PC-3 (cell line): ENCODE results near the gene PIGC. TPM values are rescaled to one million over a fixed set of nuclear protein-coding genes. Genes with fewer than 3 reads are reported as not detected.
A peak's percentile ranks its signal among the peaks of the same experiment; 100 is the strongest.

Experiments used
- ATAC-seq: fragments of 200-7000 bp; cut with Tn5 transposase; 2 replicates; pipeline ENCODE4 v1.9.1; 2020; ENCODE audit warnings: mild to moderate bottlenecking, moderate library complexity
- BruUV-seq: library from RNA; stranded (reverse); fragments of 400-500 nt; replicated peaks from 2 replicates; lab custom pipeline; 2021; lab: Mats Ljungman, UMichigan
- CTCF ChIA-PET: fragments of 300-600 bp; sonication (Branson Sonifier 250); formaldehyde crosslinking; loops from one replicate; lab custom pipeline; 2022; ENCODE audit warnings: antibody characterized with exemption; lab: Charles Lee
- POLR2A ChIA-PET: fragments of 300-600 bp; sonication (Branson Sonifier 250); formaldehyde crosslinking; loops from one replicate; lab custom pipeline; 2022; ENCODE audit warnings: antibody characterized with exemption; ENCODE audit not compliant: unreplicated experiment; lab: Charles Lee
- DNase-seq: peaks from one replicate; pipeline ENCODE4 v3.0.0-alpha.2; 2015
- H2AFZ ChIP-seq: fragments of 300-600 bp; sonication (generic); 2 replicates; pipeline ENCODE4 v1.6.0; 2016; ENCODE audit warnings: antibody characterized with exemption, low read length
- H3F3A ChIP-seq: fragments of 300-600 bp; sonication (generic); one replicate; pipeline ENCODE4 v1.6.0; 2017; ENCODE audit warnings: antibody characterized with exemption, low read length, control low read depth, mild to moderate bottlenecking; ENCODE audit not compliant: unreplicated experiment
- H3K27ac ChIP-seq: fragments of 300-600 bp; sonication (generic); 2 replicates; pipeline ENCODE4 v1.5.1; 2016; ENCODE audit warnings: mild to moderate bottlenecking, low read length
- H3K27me3 ChIP-seq: fragments of 300-600 bp; sonication (generic); 2 replicates; pipeline ENCODE4 v1.6.1; 2016; ENCODE audit warnings: low read length, mixed read lengths
- H3K36me3 ChIP-seq: fragments of 300-600 bp; sonication (generic); 2 replicates; pipeline ENCODE4 v1.6.1; 2016; ENCODE audit warnings: low read depth, mixed run types, low read length, mixed read lengths
- H3K4me1 ChIP-seq: fragments of 300-600 bp; sonication (generic); 2 replicates; pipeline ENCODE4 v1.5.1; 2016; ENCODE audit warnings: low read length; ENCODE audit not compliant: insufficient read depth
- H3K4me2 ChIP-seq: fragments of 300-600 bp; sonication (generic); 2 replicates; pipeline ENCODE4 v1.6.0; 2016; ENCODE audit warnings: low read length
- H3K4me3 ChIP-seq: fragments of 300-600 bp; sonication (generic); 2 replicates; pipeline ENCODE4 v1.5.1; 2016; ENCODE audit warnings: mild to moderate bottlenecking, low read length, mixed read lengths
- H3K79me2 ChIP-seq: fragments of 300-600 bp; sonication (generic); 2 replicates; pipeline ENCODE4 v1.6.1; 2017; ENCODE audit warnings: low read length, mixed read lengths
- H3K9ac ChIP-seq: fragments of 300-600 bp; sonication (generic); 2 replicates; pipeline ENCODE4 v1.6.0; 2016; ENCODE audit warnings: mild to moderate bottlenecking, low read length
- H3K9me2 ChIP-seq: fragments of 300-600 bp; sonication (generic); replicated peaks from 2 replicates; pipeline ENCODE4 v1.6.1; 2016; ENCODE audit warnings: mixed run types, low read length, mixed read lengths
- H3K9me3 ChIP-seq: fragments of 300-600 bp; sonication (generic); 2 replicates; pipeline ENCODE4 v1.6.1; 2016; ENCODE audit warnings: low read length, mixed read lengths
- H4K20me1 ChIP-seq: fragments of 300-600 bp; sonication (generic); 2 replicates; pipeline ENCODE4 v1.6.1; 2016; ENCODE audit warnings: low read length, mixed read lengths
- CTCF ChIP-seq: fragments of 300-600 bp; sonication (generic); conservative IDR thresholded peaks from 2 replicates; pipeline ENCODE4 v1.5.1; 2017; ENCODE audit warnings: antibody characterized with exemption, low read depth, mild to moderate bottlenecking, low read length
- EZH2 ChIP-seq: fragments of 300-600 bp; sonication (generic); IDR thresholded peaks from one replicate; pipeline ENCODE4 v1.6.1; 2017; ENCODE audit warnings: antibody characterized with exemption, mild to moderate bottlenecking, low read length; ENCODE audit not compliant: unreplicated experiment
- EZH2phosphoT487 ChIP-seq: fragments of 300-600 bp; sonication (generic); IDR thresholded peaks from 2 replicates; pipeline ENCODE4 v1.6.1; 2018; ENCODE audit warnings: mild to moderate bottlenecking, antibody characterized with exemption, low read length, borderline replicate concordance
- intact Hi-C: fragments of 100-400 bp; cut with micrococcal nuclease; formaldehyde crosslinking; loops from 2 replicates; pipeline ENCODE4 v1.9.0; 2023
- total RNA-seq: library from RNA; depleted of rRNA; stranded (reverse); fragments of >200 nt; gene quantifications from 2 replicates; pipeline ENCODE4 v1.2.3, GENCODE V29; 2014

Gene PIGC
- total RNA-seq, 1 experiment from 2014 or later, result 70.5 TPM

- Histone ChIP-seq H3K27me3 (no peaks in the 10 kb centered on the region), H3K9ac (peak overlapping the region; percentile 13), H3K4me2 (peak overlapping the region; percentile 76), H2AFZ (peak overlapping the region; percentile 58), H3K9me2 (no peaks in the 10 kb centered on the region), H3K4me3 (peak overlapping the region; percentile 10; the same call in 1 of the 2 replicates), H3K4me1 (peaks cover 73% of the 10 kb centered on the region), H3K79me2 (no peaks in the 10 kb centered on the region), H3K9me3 (no peaks in the 10 kb centered on the region), H3K36me3 (no peaks in the 10 kb centered on the region), H3F3A (peaks cover 21% of the 10 kb centered on the region), H3K27ac (peak overlapping the region; percentile 86), H4K20me1 (no peaks in the 10 kb centered on the region)
- TSS peak; percentile 36 for BruUV-seq
- CTCF ChIA-PET, result interaction anchor here (0.6 to 2.0 kb wide), 10 partner anchors 30 to 1029 kb away, joined by 3 to 16 read pairs (median 5); partner anchors contain the start of gene SUCO
- TF ChIP-seq EZH2, result no peak
- TF ChIP-seq EZH2phosphoT487, result no peak
- no peak for TF ChIP-seq CTCF
- peak; percentile 33 for DNase-seq
- intact Hi-C loops, result loop anchor here (1.0 to 5.0 kb wide), 3 partner anchors 16 to 972 kb away; no protein-coding TSS in a partner anchor
- ATAC-seq, result no peak
- POLR2A ChIA-PET, result interaction anchor here (0.6 to 2.0 kb wide), 3 partner anchors 76 to 139 kb away, joined by 4 to 32 read pairs (median 5); partner anchors contain the start of gene SUCO
Observed at GRCh38 chr1:172450524-172450885, 6.6 kb upstream of the PIGC start.

GRCh38 chr1:172449585-172450523 lies 6.0 kb upstream of the PIGC start:
- Histone ChIP-seq H4K20me1 (no peaks in the 10 kb centered on the region), H3K79me2 (no peaks in the 10 kb centered on the region), H3K27ac (peak overlapping the region; percentile 86), H3F3A (peaks cover 21% of the 10 kb centered on the region), H3K9me2 (no peaks in the 10 kb centered on the region), H3K4me2 (peak overlapping the region; percentile 76), H3K9ac (peak overlapping the region; percentile 45), H3K27me3 (no peaks in the 10 kb centered on the region), H3K36me3 (no peaks in the 10 kb centered on the region), H3K4me3 (peak overlapping the region; percentile 45), H3K9me3 (no peaks in the 10 kb centered on the region), H2AFZ (peak overlapping the region; percentile 58), H3K4me1 (peaks cover 80% of the 10 kb centered on the region)
- DNase-seq, result peak; percentile 97
- ChIA-PET POLR2A (interaction anchor here (0.6 to 2.0 kb wide), 3 partner anchors 83 to 118 kb away, joined by 3 to 32 read pairs (median 27); partner anchors contain the start of gene SUCO), CTCF (interaction anchor here (0.6 to 2.0 kb wide), 12 partner anchors 31 to 1029 kb away, joined by 3 to 19 read pairs (median 5); partner anchors contain the start of gene SUCO)
- peak; percentile 48 for ATAC-seq
- TF ChIP-seq EZH2phosphoT487, result no peak
- TF ChIP-seq CTCF, result peak; percentile 100
- no peak for TF ChIP-seq EZH2
- intact Hi-C loops, result loop anchor here (1.0 to 5.0 kb wide), 8 partner anchors 17 to 972 kb away; no protein-coding TSS in a partner anchor
- BruUV-seq, result TSS peak; percentile 72
